ENCODE results near the gene TNRC6C.
"Not testable (repeated sequence)": the region's sequence is repeated elsewhere in the genome, so short reads cannot be mapped to it uniquely, and the experiment has no call there.

The TNRC6C gene

GRCh38 chr17:78113804-78114785 is 155.6 kb downstream of the TNRC6C start:
- DNase-seq, result no peak

GRCh38 chr17:78114831-78115723 is 156.6 kb downstream of the TNRC6C start:
- DNase-seq, result no peak

GRCh38 chr17:78115803-78116202 is 157.3 kb downstream of the TNRC6C start:
- not testable (repeated sequence) for DNase-seq

- DNase-seq, result no peak
These were observed 157.9 kb downstream of the TNRC6C start for GRCh38 chr17:78116411-78116810.

- DNase-seq, result peak; percentile 51
These were observed 158.8 kb downstream of the TNRC6C start for GRCh38 chr17:78117027-78117981.

- no peak for DNase-seq
These were observed 160.3 kb downstream of the TNRC6C start for GRCh38 chr17:78118801-78119241.

GRCh38 chr17:78120537-78120936 is 162.0 kb downstream of the TNRC6C start:
- DNase-seq, result no peak

GRCh38 chr17:78120971-78121800 is 162.7 kb downstream of the TNRC6C start:
- no peak for DNase-seq

- no peak for DNase-seq
These were observed 163.3 kb downstream of the TNRC6C start for GRCh38 chr17:78121801-78122215.

- DNase-seq, result no peak
These were observed 163.9 kb downstream of the TNRC6C start for GRCh38 chr17:78122216-78122930.

- no peak for DNase-seq
These were observed 164.4 kb downstream of the TNRC6C start for GRCh38 chr17:78122931-78123249.

- DNase-seq, result no peak
These were observed 164.9 kb downstream of the TNRC6C start for GRCh38 chr17:78123258-78123929.

- no peak for DNase-seq
These were observed 165.8 kb downstream of the TNRC6C start for GRCh38 chr17:78124081-78124835.

GRCh38 chr17:78124836-78125137 is 166.3 kb downstream of the TNRC6C start:
- no peak for DNase-seq

GRCh38 chr17:78125138-78125913 is 166.8 kb downstream of the TNRC6C start:
- no peak for DNase-seq

- no peak for DNase-seq
These were observed 167.7 kb downstream of the TNRC6C start for GRCh38 chr17:78125976-78126894.

- no peak for DNase-seq
These were observed 168.4 kb downstream of the TNRC6C start for GRCh38 chr17:78126895-78127238.

Data from NCI-H526 treated with DMSO at 0.1 percent for 48 hours (cell line).